HL-60 (cell line): ENCODE results near the gene KIAA0232.

Source experiments
- DNase-seq, 2 experiments: peaks; one replicate each; pipeline ENCODE4 v3.0.0-alpha.2; 2010 to 2020; ENCODE audit warnings: low read depth in 1 of 2, low spot score in 1 of 2
- H3K27ac ChIP-seq: fragments of 250-450 bp; sonication (Bioruptor Pico); replicated peaks from 2 replicates; pipeline ENCODE4 v1.5.1; 2020; ENCODE audit warnings: mild to moderate bottlenecking, moderate library complexity
- H3K27me3 ChIP-seq: fragments of 250-450 bp; sonication (Bioruptor Pico); 2 replicates; pipeline ENCODE4 v1.5.1; 2021; ENCODE audit warnings: mild to moderate bottlenecking, moderate library complexity; ENCODE audit not compliant: insufficient read depth, poor library complexity, severe bottlenecking
- H3K4me3 ChIP-seq: replicated peaks from 2 replicates; pipeline ENCODE4 v1.5.1; 2011; ENCODE audit warnings: mild to moderate bottlenecking, control low read depth, low read length; ENCODE audit not compliant: insufficient read depth
- CTCF ChIP-seq: IDR thresholded peaks from one replicate; pipeline ENCODE4 v1.5.1; 2011; ENCODE audit warnings: low read length, control low read depth, inconsistent platforms; ENCODE audit not compliant: insufficient read depth
- GABPA ChIP-seq: IDR thresholded peaks from 2 replicates; pipeline ENCODE4 v1.6.1; 2012; ENCODE audit warnings: low read depth
- POLR2AphosphoS5 ChIP-seq: IDR thresholded peaks from 2 replicates; pipeline ENCODE4 v1.6.1; 2012; ENCODE audit warnings: low read depth
- SPI1 ChIP-seq: IDR thresholded peaks from 2 replicates; pipeline ENCODE4 v1.6.1; 2012; ENCODE audit warnings: low read depth, mild to moderate bottlenecking, borderline replicate concordance
- TF ChIP-seq, protein P1 (sequence below): IDR thresholded peaks from 2 replicates; pipeline ENCODE4 v1.6.1; 2012; ENCODE audit warnings: low read depth; ENCODE audit not compliant: insufficient replicate concordance

KIAA0232 gene

DNA sequence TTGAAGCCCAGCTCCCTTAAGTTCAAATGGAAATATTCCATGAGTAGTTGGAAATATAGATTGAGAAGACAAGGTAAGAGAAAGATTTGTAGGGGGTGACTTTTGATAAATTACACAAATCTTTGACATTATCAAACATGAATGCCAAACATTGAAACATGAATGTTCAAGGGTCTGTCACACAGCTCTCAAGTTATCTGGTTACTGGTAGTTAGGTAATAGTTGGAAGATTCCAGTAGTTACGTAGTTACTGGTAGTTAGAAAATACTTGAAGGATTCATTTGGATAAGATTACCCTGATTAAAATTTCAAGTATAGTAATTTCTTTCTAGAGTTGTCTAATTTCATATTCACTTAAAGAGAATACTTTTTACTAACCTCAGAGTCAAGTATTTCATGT, 20.7 kb downstream of the KIAA0232 start:
- TF ChIP-seq GABPA (no peak), CTCF (no peak), POLR2AphosphoS5 (no peak), SPI1 (no peak)
- TF ChIP-seq, protein P1, sequence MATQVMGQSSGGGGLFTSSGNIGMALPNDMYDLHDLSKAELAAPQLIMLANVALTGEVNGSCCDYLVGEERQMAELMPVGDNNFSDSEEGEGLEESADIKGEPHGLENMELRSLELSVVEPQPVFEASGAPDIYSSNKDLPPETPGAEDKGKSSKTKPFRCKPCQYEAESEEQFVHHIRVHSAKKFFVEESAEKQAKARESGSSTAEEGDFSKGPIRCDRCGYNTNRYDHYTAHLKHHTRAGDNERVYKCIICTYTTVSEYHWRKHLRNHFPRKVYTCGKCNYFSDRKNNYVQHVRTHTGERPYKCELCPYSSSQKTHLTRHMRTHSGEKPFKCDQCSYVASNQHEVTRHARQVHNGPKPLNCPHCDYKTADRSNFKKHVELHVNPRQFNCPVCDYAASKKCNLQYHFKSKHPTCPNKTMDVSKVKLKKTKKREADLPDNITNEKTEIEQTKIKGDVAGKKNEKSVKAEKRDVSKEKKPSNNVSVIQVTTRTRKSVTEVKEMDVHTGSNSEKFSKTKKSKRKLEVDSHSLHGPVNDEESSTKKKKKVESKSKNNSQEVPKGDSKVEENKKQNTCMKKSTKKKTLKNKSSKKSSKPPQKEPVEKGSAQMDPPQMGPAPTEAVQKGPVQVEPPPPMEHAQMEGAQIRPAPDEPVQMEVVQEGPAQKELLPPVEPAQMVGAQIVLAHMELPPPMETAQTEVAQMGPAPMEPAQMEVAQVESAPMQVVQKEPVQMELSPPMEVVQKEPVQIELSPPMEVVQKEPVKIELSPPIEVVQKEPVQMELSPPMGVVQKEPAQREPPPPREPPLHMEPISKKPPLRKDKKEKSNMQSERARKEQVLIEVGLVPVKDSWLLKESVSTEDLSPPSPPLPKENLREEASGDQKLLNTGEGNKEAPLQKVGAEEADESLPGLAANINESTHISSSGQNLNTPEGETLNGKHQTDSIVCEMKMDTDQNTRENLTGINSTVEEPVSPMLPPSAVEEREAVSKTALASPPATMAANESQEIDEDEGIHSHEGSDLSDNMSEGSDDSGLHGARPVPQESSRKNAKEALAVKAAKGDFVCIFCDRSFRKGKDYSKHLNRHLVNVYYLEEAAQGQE, result no peak
- no peak overlapping the region for H3K27ac ChIP-seq
- DNase-seq, result no peak

GRCh38 chr4:6804082-6804752, 21.7 kb downstream of the KIAA0232 start:
- no peak for DNase-seq
- no peak overlapping the region for H3K27ac ChIP-seq
- no peak for TF ChIP-seq SPI1
- no peak for TF ChIP-seq CTCF
- TF ChIP-seq, protein P1, result no peak
- TF ChIP-seq POLR2AphosphoS5, result no peak
- no peak for TF ChIP-seq GABPA
- no peak overlapping the region for H3K4me3 ChIP-seq
- no peaks in the 10 kb centered on the region for H3K27me3 ChIP-seq

More for the DNA sequence above, 20.7 kb downstream of the KIAA0232 start:
- no peak overlapping the region for H3K4me3 ChIP-seq
- no peaks in the 10 kb centered on the region for H3K27me3 ChIP-seq

DNA sequence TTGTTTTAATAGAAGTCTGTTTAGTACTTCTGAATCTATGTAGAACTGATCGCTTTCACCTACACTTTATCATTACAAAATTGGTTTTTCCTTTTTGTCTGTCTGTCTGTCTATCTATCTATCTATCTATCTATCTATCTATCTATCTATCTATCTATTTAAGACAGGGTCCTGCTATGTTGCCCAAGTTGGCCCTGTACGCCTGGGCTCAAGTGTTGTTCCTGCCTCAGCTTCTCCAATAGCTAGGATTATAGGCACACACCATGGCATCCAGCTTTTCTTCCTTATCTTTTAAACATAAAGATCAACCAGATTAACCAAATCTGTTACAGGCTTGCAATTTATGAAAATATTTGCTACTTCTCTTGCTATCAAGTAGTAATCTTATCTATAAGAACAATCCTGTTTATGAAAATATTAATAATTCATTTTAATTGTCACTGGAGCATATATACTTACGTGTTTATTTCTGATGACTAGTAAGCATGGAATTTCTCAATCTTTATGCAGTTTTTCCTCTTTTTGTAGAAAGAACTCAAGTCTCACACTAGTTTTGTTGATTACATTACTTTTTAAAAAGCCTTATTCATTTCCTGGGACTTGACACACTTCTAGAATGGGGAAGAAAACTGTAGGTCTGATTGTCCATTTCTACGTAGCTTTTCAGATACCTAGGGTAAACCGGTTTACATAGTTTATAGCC, 24.5 kb downstream of the KIAA0232 start:
- peak overlapping the region; percentile 60 for H3K27ac ChIP-seq
- H3K4me3 ChIP-seq, result no peak overlapping the region
- peak in 1 of 2 experiments; percentile 36 for DNase-seq
- H3K27me3 ChIP-seq, result no peaks in the 10 kb centered on the region
- TF ChIP-seq CTCF (no peak), SPI1 (0 out of 2 replicates have a peak, but pooled peaks have one; percentile 14)
